MCF 10A (cell line): ENCODE measurements around the gene MEX3D. TPM values are rescaled to one million over a fixed set of nuclear protein-coding genes. Genes with fewer than 3 reads are reported as not detected.

ENCODE experiments used
- BruUV-seq: library from RNA; stranded (reverse); fragments of 400-500 nt; replicated peaks from 2 replicates; lab custom pipeline; 2021; lab: Mats Ljungman, UMichigan
- CTCF ChIA-PET: fragments of 300-600 bp; sonication (Branson Sonifier 250); formaldehyde crosslinking; extraction: SDS; loops from one replicate; lab custom pipeline; 2021; ENCODE audit warnings: antibody characterized with exemption, inconsistent platforms; lab: Yijun Ruan, JAX
- POLR2A ChIA-PET: fragments of 300-600, 350-650 bp; sonication (Branson Sonifier 250); formaldehyde crosslinking; extraction: SDS; loops from one replicate; lab custom pipeline; 2020; ENCODE audit warnings: antibody characterized with exemption, inconsistent platforms; lab: Yijun Ruan, JAX
- DNase-seq: peaks from one replicate; pipeline ENCODE4 v3.0.0-alpha.2; 2018; ENCODE audit not compliant: unreplicated experiment
- H3K27ac Mint-ChIP-seq: one replicate; pipeline ENCODE4 v1.8.0; 2022; ENCODE audit warnings: mild to moderate bottlenecking, low read depth, mixed read lengths; ENCODE audit not compliant: unreplicated experiment
- H3K27me3 Mint-ChIP-seq: one replicate; pipeline ENCODE4 v1.8.0; 2022; ENCODE audit warnings: mixed read lengths; ENCODE audit not compliant: insufficient read depth, unreplicated experiment
- H3K36me3 Mint-ChIP-seq: one replicate; pipeline ENCODE4 v1.8.0; 2022; ENCODE audit warnings: mild to moderate bottlenecking, moderate library complexity, mixed read lengths; ENCODE audit not compliant: insufficient read depth, unreplicated experiment
- H3K4me1 Mint-ChIP-seq: one replicate; pipeline ENCODE4 v1.8.0; 2022; ENCODE audit warnings: mixed read lengths; ENCODE audit not compliant: insufficient read depth, unreplicated experiment
- H3K4me3 Mint-ChIP-seq: one replicate; pipeline ENCODE4 v1.8.0; 2022; ENCODE audit warnings: mild to moderate bottlenecking, moderate library complexity, mixed read lengths; ENCODE audit not compliant: unreplicated experiment
- H3K9me3 Mint-ChIP-seq: one replicate; pipeline ENCODE4 v1.8.0; 2022; ENCODE audit warnings: mixed read lengths; ENCODE audit not compliant: unreplicated experiment
- CTCF ChIP-seq: fragments of 200-600 bp; IDR thresholded peaks from one replicate; pipeline ENCODE4 v1.8.0; 2022; ENCODE audit warnings: antibody characterized with exemption, mild to moderate bottlenecking; ENCODE audit not compliant: unreplicated experiment
- intact Hi-C: fragments of 100-400 bp; cut with micrococcal nuclease; formaldehyde crosslinking; loops from 2 replicates; pipeline ENCODE4 v1.14.1; 2022
- total RNA-seq: library from RNA; stranded (reverse); gene quantifications from 2 replicates; pipeline ENCODE4 v1.2.3, GENCODE V29; 2022

Gene MEX3D
- total RNA-seq, 1 experiment from 2014 or later: 20.0 TPM

DNA sequence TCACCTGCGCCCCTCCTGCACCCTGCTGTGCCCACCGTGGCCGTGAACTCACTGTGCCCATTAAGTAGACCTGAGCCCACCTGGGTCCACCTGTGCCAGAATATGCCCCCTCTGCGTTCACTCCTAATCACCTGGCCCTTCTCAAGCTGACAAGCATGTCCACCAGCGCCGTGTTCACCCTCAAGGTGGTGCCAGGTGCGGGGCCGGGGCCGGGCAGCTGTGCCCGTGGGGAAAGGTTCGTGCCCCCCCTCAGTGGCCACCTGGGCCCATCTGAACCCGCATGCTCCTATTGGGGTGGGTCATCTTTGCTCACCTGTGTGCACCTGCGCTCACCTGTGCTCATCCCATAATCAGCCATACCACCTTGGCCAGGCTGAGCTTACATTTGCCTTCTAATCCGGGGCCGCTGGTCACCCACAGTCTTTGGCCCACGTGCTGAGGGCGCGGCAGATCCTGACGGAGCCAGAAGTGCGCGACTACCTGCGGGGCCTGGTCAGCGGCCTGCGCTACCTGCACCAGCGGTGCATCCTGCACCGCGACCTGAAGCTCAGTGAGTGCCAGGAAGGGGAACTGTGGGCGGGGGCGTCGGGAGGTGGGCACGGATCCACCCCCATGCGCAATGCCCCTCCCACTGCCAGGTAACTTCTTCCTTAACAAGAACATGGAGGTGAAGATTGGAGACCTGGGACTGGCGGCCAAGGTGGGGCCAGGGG, 41.9 kb downstream of the MEX3D start:
- no peak for DNase-seq
- no peaks in the 10 kb centered on the region for H3K36me3 Mint-ChIP-seq
- ChIA-PET CTCF (interaction anchor here (0.6 kb wide), 1 partner anchor 11 kb away, joined by 4 read pairs; no protein-coding TSS in a partner anchor), POLR2A (interaction anchor here (0.7 kb wide), 1 partner anchor 15 kb away, joined by 3 read pairs; no protein-coding TSS in a partner anchor)
- BruUV-seq: no TSS peak
- H3K27ac Mint-ChIP-seq: no peak overlapping the region
- H3K4me3 Mint-ChIP-seq: no peak overlapping the region
- H3K27me3 Mint-ChIP-seq: peaks cover 36% of the 10 kb centered on the region
- TF ChIP-seq CTCF: no peak
- intact Hi-C loops: no loop called here
- no peaks in the 10 kb centered on the region for H3K9me3 Mint-ChIP-seq
- no peaks in the 10 kb centered on the region for H3K4me1 Mint-ChIP-seq

GRCh38 chr19:1525343-1525742, 42.8 kb downstream of the MEX3D start:
- Mint-ChIP-seq H3K4me3 (no peak overlapping the region), H3K27ac (no peak overlapping the region), H3K36me3 (no peaks in the 10 kb centered on the region), H3K27me3 (peaks cover 36% of the 10 kb centered on the region), H3K9me3 (no peaks in the 10 kb centered on the region), H3K4me1 (no peaks in the 10 kb centered on the region)
- no peak for DNase-seq
- TF ChIP-seq CTCF: no peak
- CTCF ChIA-PET: no interaction called here
- POLR2A ChIA-PET: no interaction called here
- no TSS peak for BruUV-seq
- intact Hi-C loops: no loop called here

DNA sequence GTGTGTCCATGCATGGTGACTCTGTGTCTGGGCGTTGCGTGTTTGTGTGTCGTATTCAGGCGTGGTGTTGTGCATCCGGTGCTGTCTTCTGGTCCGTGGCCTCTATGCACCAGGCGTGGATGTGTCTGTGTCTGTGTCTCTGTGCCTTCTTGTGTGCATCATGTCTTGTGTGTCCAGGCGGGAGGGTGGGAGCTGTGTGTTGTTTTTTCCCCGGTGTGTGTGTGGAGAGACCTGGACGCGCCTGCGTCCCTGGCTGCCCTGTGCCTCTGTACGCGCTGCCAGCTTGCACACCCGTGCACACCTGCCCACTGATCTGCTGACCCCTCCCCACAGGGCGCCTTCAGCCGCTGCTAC, 43.2 kb downstream of the MEX3D start:
- Mint-ChIP-seq H3K9me3 (no peaks in the 10 kb centered on the region), H3K27me3 (peaks cover 36% of the 10 kb centered on the region), H3K36me3 (no peaks in the 10 kb centered on the region), H3K4me3 (no peak overlapping the region), H3K4me1 (no peaks in the 10 kb centered on the region), H3K27ac (no peak overlapping the region)
- DNase-seq: no peak
- TF ChIP-seq CTCF: no peak
- BruUV-seq: no TSS peak
- intact Hi-C loops: no loop called here
- ChIA-PET CTCF (interaction anchor here (0.5 kb wide), 1 partner anchor 148 kb away, joined by 7 read pairs; no protein-coding TSS in a partner anchor), POLR2A (no interaction called here)

GRCh38 chr19:1524287-1524971, 43.7 kb downstream of the MEX3D start:
- CTCF ChIA-PET: interaction anchor here (0.5 kb wide), 1 partner anchor 148 kb away, joined by 7 read pairs; no protein-coding TSS in a partner anchor
- Mint-ChIP-seq H3K27ac (no peak overlapping the region), H3K36me3 (no peaks in the 10 kb centered on the region), H3K4me1 (no peaks in the 10 kb centered on the region), H3K4me3 (no peak overlapping the region), H3K9me3 (no peaks in the 10 kb centered on the region), H3K27me3 (peaks cover 36% of the 10 kb centered on the region)
- intact Hi-C loops: no loop called here
- no peak for TF ChIP-seq CTCF
- BruUV-seq: no TSS peak
- no peak for DNase-seq
- POLR2A ChIA-PET: no interaction called here
